Measurements from ENCODE around the gene XYLT1. TPM values are rescaled to one million over a fixed set of nuclear protein-coding genes. Genes with fewer than 3 reads are reported as not detected.
"Not testable (repeated sequence)": the region's sequence is repeated elsewhere in the genome, so short reads cannot be mapped to it uniquely, and the experiment has no call there.

XYLT1 gene
- total RNA-seq, 1 donor from 2014 or later = 12.3 TPM

DNA sequence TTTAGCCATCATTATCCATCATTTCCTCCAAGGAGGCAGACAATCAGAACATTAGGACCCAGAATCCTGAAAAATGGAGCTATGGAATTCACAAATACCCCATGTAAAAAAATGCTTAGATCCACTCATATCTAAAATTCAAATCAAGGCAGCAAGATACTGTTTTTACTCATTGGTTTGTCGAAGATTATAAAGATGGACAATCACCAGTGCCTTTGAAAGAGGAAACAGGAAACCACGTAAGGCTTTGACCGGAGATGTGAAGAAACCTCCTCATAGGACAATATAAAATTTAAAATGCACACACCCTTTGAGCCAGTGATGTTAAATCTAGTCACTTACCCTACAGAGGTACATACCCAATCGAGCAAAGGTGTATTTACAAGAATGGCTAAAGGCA, 130.0 kb downstream of the XYLT1 start:
- no peaks in the 10 kb centered on the region for H3K9me3 Mint-ChIP-seq (ENCODE audit: low read depth)
- no peaks in the 10 kb centered on the region for H3K4me1 Mint-ChIP-seq (ENCODE audit: low read depth)
- no peaks in the 10 kb centered on the region for H3K36me3 Mint-ChIP-seq (ENCODE audit: insufficient read depth)
- no peak overlapping the region for H3K27ac Mint-ChIP-seq
- no peak for DNase-seq (ENCODE audit: low spot score, unreplicated experiment)
- H3K27me3 Mint-ChIP-seq = no peaks in the 10 kb centered on the region
- H3K4me3 Mint-ChIP-seq (ENCODE audit: low read depth) = no peak overlapping the region
- TF ChIP-seq, protein P1, sequence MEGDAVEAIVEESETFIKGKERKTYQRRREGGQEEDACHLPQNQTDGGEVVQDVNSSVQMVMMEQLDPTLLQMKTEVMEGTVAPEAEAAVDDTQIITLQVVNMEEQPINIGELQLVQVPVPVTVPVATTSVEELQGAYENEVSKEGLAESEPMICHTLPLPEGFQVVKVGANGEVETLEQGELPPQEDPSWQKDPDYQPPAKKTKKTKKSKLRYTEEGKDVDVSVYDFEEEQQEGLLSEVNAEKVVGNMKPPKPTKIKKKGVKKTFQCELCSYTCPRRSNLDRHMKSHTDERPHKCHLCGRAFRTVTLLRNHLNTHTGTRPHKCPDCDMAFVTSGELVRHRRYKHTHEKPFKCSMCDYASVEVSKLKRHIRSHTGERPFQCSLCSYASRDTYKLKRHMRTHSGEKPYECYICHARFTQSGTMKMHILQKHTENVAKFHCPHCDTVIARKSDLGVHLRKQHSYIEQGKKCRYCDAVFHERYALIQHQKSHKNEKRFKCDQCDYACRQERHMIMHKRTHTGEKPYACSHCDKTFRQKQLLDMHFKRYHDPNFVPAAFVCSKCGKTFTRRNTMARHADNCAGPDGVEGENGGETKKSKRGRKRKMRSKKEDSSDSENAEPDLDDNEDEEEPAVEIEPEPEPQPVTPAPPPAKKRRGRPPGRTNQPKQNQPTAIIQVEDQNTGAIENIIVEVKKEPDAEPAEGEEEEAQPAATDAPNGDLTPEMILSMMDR (IDR thresholded peaks at IDR 0.05; ENCODE audit: unreplicated experiment) = no peak

- no peak for DNase-seq (ENCODE audit: low spot score, unreplicated experiment)
- H3K36me3 Mint-ChIP-seq (ENCODE audit: insufficient read depth) = no peaks in the 10 kb centered on the region
- no peaks in the 10 kb centered on the region for H3K4me1 Mint-ChIP-seq (ENCODE audit: low read depth)
- no peak overlapping the region for H3K27ac Mint-ChIP-seq
- TF ChIP-seq, protein P1 (IDR thresholded peaks at IDR 0.05; ENCODE audit: unreplicated experiment) = no peak
- no peaks in the 10 kb centered on the region for H3K27me3 Mint-ChIP-seq
- H3K9me3 Mint-ChIP-seq (ENCODE audit: low read depth) = no peaks in the 10 kb centered on the region
- no peak overlapping the region for H3K4me3 Mint-ChIP-seq (ENCODE audit: low read depth)
Measured at GRCh38 chr16:17339764-17340541, 130.8 kb downstream of the XYLT1 start.

DNA sequence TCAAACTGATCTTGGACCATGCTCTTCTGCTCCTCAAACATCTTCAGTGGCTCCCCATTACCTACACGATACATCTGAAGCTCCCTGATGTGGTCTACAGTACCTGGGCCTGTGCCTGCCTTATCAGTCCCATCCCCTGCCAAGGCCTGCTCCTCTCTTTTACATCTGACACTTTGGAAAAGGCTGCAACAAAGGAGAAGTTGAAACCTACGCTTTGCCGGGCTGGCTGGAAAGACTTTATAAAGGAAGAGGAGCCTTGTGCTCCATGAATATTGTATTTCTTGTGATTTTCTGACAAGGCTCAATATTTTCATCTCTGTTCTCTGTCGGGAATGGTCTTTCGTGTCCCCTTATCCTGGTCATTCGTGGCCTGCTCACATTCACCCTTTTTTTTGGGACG, 132.5 kb downstream of the XYLT1 start:
- no peaks in the 10 kb centered on the region for H3K4me1 Mint-ChIP-seq (ENCODE audit: low read depth)
- no peak for DNase-seq (ENCODE audit: low spot score, unreplicated experiment)
- no peaks in the 10 kb centered on the region for H3K27me3 Mint-ChIP-seq
- TF ChIP-seq, protein P1 (IDR thresholded peaks at IDR 0.05; ENCODE audit: unreplicated experiment) = no peak
- no peak overlapping the region for H3K4me3 Mint-ChIP-seq (ENCODE audit: low read depth)
- no peak overlapping the region for H3K27ac Mint-ChIP-seq
- no peaks in the 10 kb centered on the region for H3K36me3 Mint-ChIP-seq (ENCODE audit: insufficient read depth)
- no peaks in the 10 kb centered on the region for H3K9me3 Mint-ChIP-seq (ENCODE audit: low read depth)

DNA sequence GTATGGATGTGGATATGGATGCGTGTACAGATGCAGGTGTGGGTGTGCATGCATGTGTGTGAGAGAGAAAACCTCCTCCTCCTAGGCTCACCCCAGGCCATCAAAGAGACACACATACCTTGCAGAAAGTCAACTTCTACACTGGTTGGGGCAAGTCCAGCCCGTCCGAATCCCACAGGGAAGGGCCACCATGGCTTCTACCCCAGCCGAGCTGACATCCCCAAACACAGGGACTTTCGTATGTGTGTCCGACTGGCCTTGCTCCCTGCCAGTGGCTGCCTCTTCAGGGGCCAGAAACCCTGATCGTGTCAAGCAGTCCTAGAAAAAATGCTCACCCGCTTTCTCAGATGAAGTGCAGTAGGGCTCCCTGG, 134.2 kb downstream of the XYLT1 start:
- DNase-seq (ENCODE audit: low spot score, unreplicated experiment) = no peak
- TF ChIP-seq, protein P1 (IDR thresholded peaks at IDR 0.05; ENCODE audit: unreplicated experiment) = no peak
- H3K27ac Mint-ChIP-seq = no peak overlapping the region
- no peak overlapping the region for H3K4me3 Mint-ChIP-seq (ENCODE audit: low read depth)
- no peaks in the 10 kb centered on the region for H3K4me1 Mint-ChIP-seq (ENCODE audit: low read depth)
- no peaks in the 10 kb centered on the region for H3K9me3 Mint-ChIP-seq (ENCODE audit: low read depth)
- no peaks in the 10 kb centered on the region for H3K36me3 Mint-ChIP-seq (ENCODE audit: insufficient read depth)
- no peaks in the 10 kb centered on the region for H3K27me3 Mint-ChIP-seq

DNA sequence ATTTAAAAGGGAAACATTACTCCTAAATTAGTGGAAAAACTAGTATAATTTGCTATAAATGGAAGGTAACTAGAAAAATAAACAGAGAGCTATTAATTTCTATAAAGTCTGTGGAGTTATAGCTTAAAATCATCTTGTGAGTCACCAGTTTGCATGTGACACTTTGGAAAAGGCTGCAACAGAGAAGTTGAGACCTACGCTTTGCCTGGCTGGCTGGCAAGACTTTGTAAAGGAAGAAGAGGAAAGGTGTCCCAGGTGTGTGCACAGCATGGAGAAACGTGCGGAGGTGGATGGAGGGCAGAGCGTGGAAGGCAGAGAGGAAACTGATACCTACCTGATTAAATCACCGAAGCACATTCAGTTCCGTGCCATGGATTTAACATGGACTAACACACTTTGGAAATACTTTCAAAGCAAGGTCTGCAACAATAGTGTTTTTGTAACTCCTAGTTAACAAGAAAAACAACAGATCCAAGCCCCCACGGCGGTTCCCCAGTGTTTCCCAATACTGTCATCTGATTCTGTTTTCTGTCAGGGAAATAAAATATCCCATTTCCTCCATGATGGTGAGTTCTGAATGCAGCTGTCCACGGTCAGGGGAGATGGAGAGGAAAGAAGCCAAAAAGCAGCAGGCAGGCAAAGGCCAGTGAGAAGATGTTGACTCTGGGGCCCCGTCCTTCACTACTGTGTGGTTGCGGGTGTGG, 134.8 kb downstream of the XYLT1 start:
- H3K27ac Mint-ChIP-seq = no peak overlapping the region
- H3K4me3 Mint-ChIP-seq (ENCODE audit: low read depth) = no peak overlapping the region
- no peaks in the 10 kb centered on the region for H3K36me3 Mint-ChIP-seq (ENCODE audit: insufficient read depth)

DNA sequence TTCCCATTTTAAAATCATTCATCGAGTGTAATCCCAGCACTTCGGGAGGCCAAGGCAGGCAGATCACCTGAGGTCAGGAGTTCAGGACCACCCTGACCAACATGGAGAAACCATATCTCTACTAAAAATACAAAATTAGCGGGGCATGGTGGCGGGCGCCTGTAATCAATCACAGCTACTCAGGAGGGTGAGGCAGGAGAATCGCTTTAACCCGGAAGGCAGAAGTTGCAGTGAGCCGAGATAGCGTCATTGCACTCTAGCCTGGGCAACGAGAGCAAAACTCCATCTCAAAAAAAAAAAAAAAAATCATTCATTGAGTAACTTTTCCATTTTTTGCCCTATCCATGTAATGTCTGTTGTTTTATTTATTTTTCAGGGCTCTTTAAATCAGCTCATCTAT, 135.4 kb downstream of the XYLT1 start:
- H3K4me1 Mint-ChIP-seq (ENCODE audit: low read depth); H3K9me3 Mint-ChIP-seq (ENCODE audit: low read depth); H3K27ac Mint-ChIP-seq; H3K27me3 Mint-ChIP-seq; DNase-seq (ENCODE audit: low spot score, unreplicated experiment); H3K4me3 Mint-ChIP-seq (ENCODE audit: low read depth); H3K36me3 Mint-ChIP-seq (ENCODE audit: insufficient read depth): not testable (repeated sequence)

More for the DNA sequence above, 134.8 kb downstream of the XYLT1 start:
- no peaks in the 10 kb centered on the region for H3K4me1 Mint-ChIP-seq (ENCODE audit: low read depth)
- no peaks in the 10 kb centered on the region for H3K27me3 Mint-ChIP-seq
- H3K9me3 Mint-ChIP-seq (ENCODE audit: low read depth) = no peaks in the 10 kb centered on the region
- TF ChIP-seq, protein P1 (IDR thresholded peaks at IDR 0.05; ENCODE audit: unreplicated experiment) = no peak
- DNase-seq (ENCODE audit: low spot score, unreplicated experiment) = no peak
